Endothelial cell of hepatic sinusoid (primary cell): ENCODE measurements around the gene MFRP.

Experiments
- in situ Hi-C: cut with HindIII; loops from 2 replicates; pipeline ENCODE4 v1.10.0; 2017; ENCODE audit warnings: low sequenced_read_pairs

Gene MFRP

GRCh38 chr11:119319700-119320239, 26.7 kb downstream of the MFRP start:
- in situ Hi-C loops: no loop called here

- in situ Hi-C loops: no loop called here
Measured at GRCh38 chr11:119319136-119319699, 27.3 kb downstream of the MFRP start.

DNA sequence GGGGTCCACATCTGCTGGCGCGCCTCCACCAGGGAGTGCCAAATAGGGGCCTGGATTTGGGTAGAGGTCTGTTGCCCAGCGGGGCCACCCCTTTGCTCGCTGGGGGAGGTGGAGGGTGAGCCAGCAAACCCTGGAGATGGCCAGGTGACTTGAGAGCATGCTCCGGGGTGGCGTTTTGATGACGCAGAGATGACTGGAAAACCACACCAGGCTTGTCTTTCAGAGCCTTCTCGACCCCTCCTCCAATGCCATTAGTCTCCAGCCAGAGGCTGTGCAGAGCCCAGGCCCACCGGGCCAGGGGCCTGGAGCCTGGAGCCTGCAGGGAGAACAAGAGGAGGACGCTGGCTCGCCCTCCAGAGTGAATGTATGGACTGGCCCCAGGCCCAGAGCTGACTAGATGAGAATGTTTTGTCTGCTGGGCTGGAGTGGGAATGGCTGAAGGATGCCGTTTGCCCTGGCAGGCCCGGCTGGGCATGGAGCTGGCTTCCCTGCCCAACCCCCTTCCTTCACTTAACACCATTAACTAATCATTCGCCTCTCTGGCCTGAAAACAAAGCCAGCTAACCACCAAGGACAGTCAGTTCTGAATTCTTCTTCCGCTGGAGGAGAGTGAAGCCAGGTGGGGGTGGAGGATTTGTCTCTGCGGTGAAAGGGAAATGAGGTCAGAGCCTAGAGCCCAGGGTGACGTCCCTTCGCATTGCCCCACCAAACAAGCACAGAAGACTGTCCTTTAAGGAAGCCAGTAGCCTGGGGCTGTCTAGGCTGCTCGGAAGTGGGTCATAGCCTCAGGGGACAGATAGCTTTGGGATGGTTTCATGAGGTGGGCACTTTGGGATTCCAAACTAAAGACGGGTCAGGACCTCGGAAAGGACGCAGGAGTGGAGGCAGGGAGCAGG, 28.0 kb downstream of the MFRP start:
- in situ Hi-C loops: no loop called here

DNA sequence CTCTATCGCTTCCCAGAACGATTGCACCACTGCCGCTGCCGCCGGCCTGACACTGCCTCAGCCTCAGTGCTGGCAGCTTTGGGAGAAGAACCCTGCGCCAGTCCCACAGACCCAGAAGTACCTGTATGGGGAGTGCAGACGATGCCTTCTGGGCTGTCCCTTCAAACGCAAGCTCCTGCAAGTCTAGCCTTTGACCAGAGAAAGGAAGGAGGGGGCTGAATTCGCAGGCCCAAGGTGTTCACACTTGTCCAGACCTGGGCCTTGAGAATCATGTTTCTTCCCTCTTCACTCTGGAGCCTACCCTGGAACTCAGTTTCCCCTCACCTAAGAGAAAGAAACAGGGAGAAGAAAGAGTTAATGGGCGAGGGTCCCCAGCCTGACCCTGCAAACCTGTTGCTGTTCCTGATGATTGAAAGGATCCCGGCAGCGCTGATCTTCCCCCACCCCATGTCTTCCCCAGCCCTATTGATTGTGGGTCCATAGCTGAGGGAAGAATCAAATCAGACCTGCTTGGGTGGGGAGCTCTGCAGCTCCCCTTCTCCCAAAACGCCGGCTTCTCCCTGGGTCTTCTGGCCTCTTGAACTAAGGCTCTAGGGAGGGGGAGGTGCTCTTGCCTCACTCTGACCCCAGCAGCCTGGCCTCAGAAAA, 28.8 kb downstream of the MFRP start:
- in situ Hi-C loops: no loop called here

GRCh38 chr11:119316729-119317591, 29.5 kb downstream of the MFRP start, which contains the start of gene MCAM:
Gene MCAM, minus strand, starts transcription at chr11:119317130. Its CDS starts 29 bp downstream, at chr11:119317101.
- in situ Hi-C loops: no loop called here

- in situ Hi-C loops: no loop called here
Measured at GRCh38 chr11:119316016-119316728, 30.3 kb downstream of the MFRP start.

DNA sequence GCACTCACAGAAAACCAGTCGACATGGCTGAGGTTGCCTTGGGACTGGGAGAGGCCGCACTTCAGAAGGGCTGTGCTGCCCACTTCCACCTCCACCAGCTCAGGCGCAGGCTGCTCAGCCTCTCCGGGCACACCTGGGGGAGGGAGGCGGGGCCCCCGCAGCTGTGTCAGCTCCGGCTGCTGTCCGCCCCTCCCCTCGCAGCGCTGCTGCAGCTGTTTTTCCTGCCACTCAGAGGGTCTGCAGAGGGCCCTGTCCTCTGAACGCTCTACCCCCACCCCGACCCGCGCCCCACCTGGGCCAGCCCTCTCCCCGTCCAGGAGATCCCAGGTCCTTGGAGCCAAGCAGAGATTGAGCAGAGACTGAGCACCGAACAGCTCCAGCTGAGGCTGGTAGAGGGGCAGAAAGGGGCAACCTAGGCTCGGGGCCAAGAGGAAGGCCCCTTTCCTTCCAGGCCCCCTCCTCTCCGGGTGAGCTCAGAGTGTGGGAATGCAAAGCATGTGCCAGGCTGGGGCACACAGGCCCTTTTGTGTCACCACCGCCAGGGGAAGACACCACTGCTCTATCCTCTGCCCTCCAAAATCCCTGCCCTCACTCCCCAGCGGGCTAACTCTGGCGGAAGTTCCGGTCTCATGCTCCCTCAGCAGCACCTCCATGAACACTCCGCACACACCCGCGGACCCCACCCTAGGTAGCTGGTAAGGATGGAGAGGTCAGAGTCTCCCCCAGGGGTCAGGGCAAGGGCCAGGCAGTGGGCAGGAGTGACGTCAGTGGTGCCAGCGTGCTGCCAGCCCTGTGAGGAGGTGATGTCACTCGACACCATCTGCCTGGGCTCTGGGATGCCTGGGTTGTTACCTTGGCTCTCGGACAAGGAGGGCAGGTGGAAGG, 31.1 kb downstream of the MFRP start:
- in situ Hi-C loops: no loop called here

GRCh38 chr11:119314726-119315125, 31.8 kb downstream of the MFRP start:
- in situ Hi-C loops: no loop called here

DNA sequence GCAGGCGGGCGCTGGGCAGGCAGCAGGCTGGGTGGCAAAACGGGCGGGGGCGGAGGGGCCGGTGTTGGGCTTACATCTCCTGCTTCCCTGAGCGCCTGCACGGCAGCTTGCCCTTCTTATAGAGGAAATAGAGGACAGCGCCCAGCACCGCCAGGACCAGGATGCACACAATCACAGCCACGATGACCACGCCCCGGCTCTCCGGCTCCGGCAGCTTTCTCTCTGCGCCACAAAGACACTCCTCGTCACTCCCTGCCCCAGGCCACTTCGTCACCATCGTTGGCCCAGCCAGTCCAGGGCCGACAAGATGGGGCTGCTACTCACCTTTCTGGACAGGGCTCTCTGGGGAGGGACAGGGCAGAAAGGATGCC, 35.8 kb downstream of the MFRP start:
- in situ Hi-C loops: no loop called here

GRCh38 chr11:119309953-119310681, 36.4 kb downstream of the MFRP start:
- in situ Hi-C loops: loop anchor here (10.0 kb wide), 1 partner anchor 175 kb away; no protein-coding TSS in a partner anchor

DNA sequence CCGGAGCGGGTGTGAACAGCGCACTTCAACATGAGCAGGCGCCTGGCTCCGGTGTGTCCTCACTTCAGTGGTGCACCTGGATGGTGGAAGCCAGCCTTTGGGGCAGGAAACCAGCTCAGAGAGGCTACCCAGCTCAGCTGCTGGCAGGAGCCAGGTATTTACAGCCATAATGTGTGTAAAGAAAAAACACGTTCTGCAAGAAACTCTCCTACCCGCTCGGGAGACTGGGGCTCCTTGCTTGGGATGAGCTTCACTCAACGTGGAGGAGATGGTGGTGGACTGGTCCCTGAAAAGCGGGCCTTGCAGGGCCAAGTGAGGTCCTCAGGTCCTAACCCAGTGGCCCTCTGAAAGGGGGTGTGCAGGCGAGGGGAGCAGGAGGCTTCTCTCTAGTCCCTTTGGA, 37.1 kb downstream of the MFRP start:
- in situ Hi-C loops: loop anchor here (10.0 kb wide), 1 partner anchor 175 kb away; no protein-coding TSS in a partner anchor

GRCh38 chr11:119307974-119308373, 38.5 kb downstream of the MFRP start:
- in situ Hi-C loops: loop anchor here (10.0 kb wide), 1 partner anchor 173 kb away; no protein-coding TSS in a partner anchor

- in situ Hi-C loops: loop anchor here (10.0 kb wide), 1 partner anchor 172 kb away; no protein-coding TSS in a partner anchor
Measured at GRCh38 chr11:119307219-119307618, 39.3 kb downstream of the MFRP start.

- in situ Hi-C loops: loop anchor here (10.0 kb wide), 1 partner anchor 172 kb away; no protein-coding TSS in a partner anchor
Measured at GRCh38 chr11:119306373-119306890, 40.1 kb downstream of the MFRP start.

GRCh38 chr11:119305556-119306372, 40.7 kb downstream of the MFRP start:
- in situ Hi-C loops: loop anchor here (10.0 kb wide), 1 partner anchor 171 kb away; no protein-coding TSS in a partner anchor

DNA sequence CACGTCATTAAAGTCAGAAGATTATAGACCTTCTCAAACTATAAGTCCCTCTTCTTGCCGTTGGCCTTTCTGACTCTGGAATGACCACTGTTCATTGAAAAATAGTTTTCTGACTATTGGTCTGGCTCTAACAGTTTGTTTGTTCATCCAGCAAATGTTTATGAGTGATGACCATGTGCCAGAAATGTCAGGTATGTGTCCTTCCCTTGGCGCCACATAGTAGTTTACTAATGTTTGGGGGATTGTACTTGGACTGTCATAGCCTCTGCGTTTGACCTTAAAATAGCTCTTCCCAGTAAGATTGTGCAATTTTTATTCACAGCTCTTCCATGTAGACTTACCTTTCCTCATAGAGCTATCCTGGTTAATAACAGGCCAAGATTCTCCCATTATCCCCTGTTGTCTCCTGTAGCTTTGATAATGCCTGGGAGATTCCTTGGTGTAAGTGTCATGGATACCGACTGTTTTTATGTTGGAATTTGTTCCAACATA, 43.2 kb downstream of the MFRP start:
- in situ Hi-C loops: loop anchor here (10.0 kb wide), 1 partner anchor 168 kb away; no protein-coding TSS in a partner anchor
